ENCODE data around the gene UBLCP1.

UBLCP1 gene

DNA sequence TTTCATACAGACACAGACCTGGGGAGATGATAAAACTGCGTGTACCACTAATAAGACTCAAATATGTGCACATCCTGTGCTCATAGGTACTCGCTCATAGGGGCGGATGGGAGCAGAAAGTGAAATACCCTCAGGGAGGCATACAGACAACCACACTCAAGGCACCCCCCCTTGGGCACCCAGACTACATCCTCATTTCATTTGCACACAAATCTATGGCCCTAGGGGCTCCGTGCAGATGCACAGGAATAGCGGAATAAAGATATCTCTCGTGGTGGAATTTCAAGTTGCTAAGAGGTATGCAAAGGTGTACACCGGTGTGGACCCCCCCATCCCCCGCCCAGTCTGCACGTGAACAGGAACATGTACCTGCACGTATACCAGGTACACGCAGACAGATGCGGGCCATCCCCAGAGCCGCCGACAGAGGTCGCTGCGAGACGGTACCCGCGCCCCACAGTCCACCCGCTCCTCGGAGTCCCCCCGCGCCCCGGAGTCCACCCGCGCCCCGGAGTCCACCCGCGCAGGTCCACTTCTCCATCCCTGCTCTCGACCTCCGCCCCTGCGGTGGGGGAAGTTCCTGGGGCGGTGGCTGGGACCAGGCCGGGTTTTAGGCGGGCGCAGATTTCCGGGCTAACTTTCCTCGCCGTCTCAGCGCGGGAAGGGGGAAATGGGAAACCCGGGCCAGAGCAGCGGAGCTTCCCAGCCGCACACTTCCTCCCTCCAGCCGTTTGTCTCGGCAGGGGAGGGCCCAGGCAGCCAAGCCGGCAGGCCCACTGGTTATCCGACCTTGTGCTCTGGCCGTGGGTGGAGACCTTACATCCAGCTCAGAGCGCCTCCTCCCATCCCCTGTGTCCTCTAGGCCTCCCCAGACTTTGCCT is 68.2 kb downstream of the UBLCP1 start:
- Mint-ChIP-seq H3K4me3 (peak overlapping the region; percentile 67), H3K4me1 (peaks cover 52% of the 10 kb centered on the region), H3K9me3 (peaks cover 6% of the 10 kb centered on the region), H3K36me3 (peaks cover 4% of the 10 kb centered on the region), H3K27me3 (peaks cover 38% of the 10 kb centered on the region), H3K27ac (peak overlapping the region; percentile 77)
- CTCF ChIA-PET = interaction anchor here (0.7 to 2.9 kb wide), 9 partner anchors 12 to 669 kb away, joined by 3 to 9 read pairs (median 3); no protein-coding TSS in a partner anchor
- DNase-seq = peak; percentile 82

DNA sequence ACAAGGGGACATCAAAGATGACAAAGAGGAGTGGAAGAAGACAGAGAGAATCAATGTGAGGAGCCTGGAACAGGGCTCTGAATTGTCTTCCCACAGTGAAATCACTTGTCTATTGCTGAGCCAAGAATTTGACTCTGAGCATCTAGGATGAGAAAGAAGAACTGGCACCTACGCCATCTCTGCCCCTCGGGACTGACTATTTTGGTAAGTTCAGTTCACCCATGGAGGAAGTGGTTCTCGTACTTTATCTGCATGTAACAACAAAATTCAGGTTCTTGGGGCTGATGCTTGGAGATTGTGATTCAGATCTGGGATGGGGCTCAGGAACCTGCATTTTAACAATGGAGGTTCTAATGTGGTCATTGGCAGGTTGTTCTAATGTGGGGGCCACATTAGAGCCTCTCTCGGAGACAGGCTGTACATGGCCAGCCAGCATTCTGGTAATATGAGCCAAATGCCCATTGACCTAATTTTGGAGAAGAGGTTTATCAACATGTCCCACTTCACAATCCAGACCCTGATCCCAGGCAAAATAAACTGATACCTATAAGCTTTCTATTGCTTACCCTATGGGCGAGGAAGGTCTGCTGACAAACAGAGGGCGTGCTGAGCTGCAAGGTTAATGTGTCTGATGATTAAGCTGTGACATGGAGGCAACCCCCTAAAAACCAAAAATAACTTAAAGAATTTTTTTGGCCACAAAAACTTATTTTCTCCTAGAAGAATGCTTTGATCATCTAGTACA is 69.9 kb downstream of the UBLCP1 start:
- DNase-seq = no peak
- Mint-ChIP-seq H3K27me3 (peaks cover 26% of the 10 kb centered on the region), H3K4me3 (no peak overlapping the region), H3K4me1 (peaks cover 68% of the 10 kb centered on the region), H3K36me3 (peaks cover 10% of the 10 kb centered on the region), H3K9me3 (peaks cover 10% of the 10 kb centered on the region), H3K27ac (peak overlapping the region; percentile 35)
- CTCF ChIA-PET = interaction anchor here (0.5 to 2.9 kb wide), 6 partner anchors 15 to 632 kb away, joined by 3 to 9 read pairs (median 6); no protein-coding TSS in a partner anchor

DNA sequence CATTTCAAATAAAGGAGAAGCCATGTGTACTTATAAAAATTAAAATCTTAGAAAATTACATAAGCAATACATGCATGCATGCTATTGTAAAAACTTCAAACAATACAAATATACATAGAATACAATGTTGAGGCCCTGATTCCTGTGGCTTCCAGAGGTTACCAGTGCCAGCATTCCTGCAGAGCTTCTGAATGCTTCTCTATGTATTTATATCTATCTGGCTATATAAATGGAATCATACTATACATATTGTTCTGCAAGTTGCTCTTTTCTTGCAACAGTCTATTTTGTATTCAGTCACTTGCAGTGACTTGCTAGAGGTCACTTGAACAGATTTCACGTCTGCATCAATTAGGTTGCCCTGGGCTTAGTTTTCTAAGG is 70.4 kb downstream of the UBLCP1 start:
- peaks cover 10% of the 10 kb centered on the region for H3K9me3 Mint-ChIP-seq
- no peak overlapping the region for H3K27ac Mint-ChIP-seq
- CTCF ChIA-PET = interaction anchor here (1.4 to 2.9 kb wide), 3 partner anchors 12 to 111 kb away, joined by 4 to 9 read pairs (median 8); no protein-coding TSS in a partner anchor
- H3K27me3 Mint-ChIP-seq = peaks cover 23% of the 10 kb centered on the region
- peaks cover 14% of the 10 kb centered on the region for H3K36me3 Mint-ChIP-seq
- DNase-seq = no peak
- H3K4me3 Mint-ChIP-seq = no peak overlapping the region
- peaks cover 74% of the 10 kb centered on the region for H3K4me1 Mint-ChIP-seq

All from activated naive CD4-positive, alpha-beta T cell treated with anti-CD3 and anti-CD28 coated beads, Interleukin-2, amount 10 ng/mL, durations not matched to agents 7 days and 5 days (primary cell).